ENCODE data around the gene GPR146. TPM values are rescaled to one million over a fixed set of nuclear protein-coding genes. Genes with fewer than 3 reads are reported as not detected.

The GPR146 gene
- total RNA-seq, 1 donor from 2014 or later: 5.2 TPM

DNA sequence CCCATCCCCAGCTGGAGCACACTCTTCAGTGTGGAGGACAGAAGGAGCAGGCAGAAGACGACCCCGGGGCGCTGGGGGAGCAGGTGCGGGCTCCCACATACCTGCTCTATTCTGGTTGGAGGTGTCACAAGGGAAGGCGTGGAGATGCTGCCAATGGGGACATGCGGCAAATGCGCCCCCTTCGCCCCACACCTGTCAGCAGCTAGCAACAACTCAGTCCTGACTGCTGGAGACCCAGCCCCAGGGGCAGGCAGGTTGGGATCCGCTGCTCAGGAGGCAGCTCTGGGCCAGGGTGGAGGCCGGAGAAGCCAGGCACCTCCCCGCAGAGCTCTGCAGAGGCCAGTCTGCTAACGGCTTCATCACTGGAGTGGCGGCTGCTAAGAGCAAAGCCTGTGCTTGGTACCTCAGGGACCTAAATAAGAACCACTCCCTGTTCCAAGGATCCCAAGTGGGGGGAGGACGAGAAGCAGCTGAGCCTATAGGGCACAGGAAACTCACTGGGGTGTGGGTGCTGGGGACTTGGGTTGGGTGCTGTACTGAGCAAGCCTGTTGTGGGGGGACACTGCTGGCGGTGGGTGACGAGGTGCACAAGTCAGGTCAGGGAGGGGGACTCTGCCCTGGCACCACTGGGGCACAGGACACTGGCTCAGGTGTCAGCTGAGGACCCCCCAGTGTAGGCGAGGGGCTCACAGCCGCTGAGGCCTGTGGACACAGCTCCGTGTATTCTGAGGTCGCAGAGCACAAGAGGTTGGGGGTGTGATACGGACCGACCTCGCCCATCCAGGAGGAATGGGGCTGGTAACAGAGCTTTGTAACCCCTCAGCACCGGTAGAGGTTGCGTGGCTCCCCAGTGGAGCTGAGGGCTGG, 19.2 kb upstream of the GPR146 start:
- no peaks in the 10 kb centered on the region for H3K27me3 ChIP-seq (ENCODE audit: control insufficient read depth in 3 of 3, insufficient read depth in 3 of 3, low read length in 3 of 3)
- H3K36me3 ChIP-seq (ENCODE audit: control insufficient read depth in 3 of 3, insufficient read depth in 3 of 3, low read length in 3 of 3): peaks cover 3 to 10% (median 7%) of the 10 kb centered on the region in 3 donors
- H3K4me1 ChIP-seq (ENCODE audit: control insufficient read depth in 3 of 3, insufficient read depth in 3 of 3, low read length in 3 of 3): peaks cover 31 to 58% (median 49%) of the 10 kb centered on the region in 3 donors
- H3K9me3 ChIP-seq (ENCODE audit: control insufficient read depth in 3 of 3, low read length in 3 of 3): no peaks in the 10 kb centered on the region
- no peak overlapping the region for H3K27ac ChIP-seq (ENCODE audit: low read depth, low read length)
- H3K9ac ChIP-seq (ENCODE audit: low read depth in 1 of 3, low read length in 3 of 3): peak overlapping the region in 1 of 3 donors; percentile 33
- no peak overlapping the region for H3K4me3 ChIP-seq (ENCODE audit: low read length in 3 of 3)

DNA sequence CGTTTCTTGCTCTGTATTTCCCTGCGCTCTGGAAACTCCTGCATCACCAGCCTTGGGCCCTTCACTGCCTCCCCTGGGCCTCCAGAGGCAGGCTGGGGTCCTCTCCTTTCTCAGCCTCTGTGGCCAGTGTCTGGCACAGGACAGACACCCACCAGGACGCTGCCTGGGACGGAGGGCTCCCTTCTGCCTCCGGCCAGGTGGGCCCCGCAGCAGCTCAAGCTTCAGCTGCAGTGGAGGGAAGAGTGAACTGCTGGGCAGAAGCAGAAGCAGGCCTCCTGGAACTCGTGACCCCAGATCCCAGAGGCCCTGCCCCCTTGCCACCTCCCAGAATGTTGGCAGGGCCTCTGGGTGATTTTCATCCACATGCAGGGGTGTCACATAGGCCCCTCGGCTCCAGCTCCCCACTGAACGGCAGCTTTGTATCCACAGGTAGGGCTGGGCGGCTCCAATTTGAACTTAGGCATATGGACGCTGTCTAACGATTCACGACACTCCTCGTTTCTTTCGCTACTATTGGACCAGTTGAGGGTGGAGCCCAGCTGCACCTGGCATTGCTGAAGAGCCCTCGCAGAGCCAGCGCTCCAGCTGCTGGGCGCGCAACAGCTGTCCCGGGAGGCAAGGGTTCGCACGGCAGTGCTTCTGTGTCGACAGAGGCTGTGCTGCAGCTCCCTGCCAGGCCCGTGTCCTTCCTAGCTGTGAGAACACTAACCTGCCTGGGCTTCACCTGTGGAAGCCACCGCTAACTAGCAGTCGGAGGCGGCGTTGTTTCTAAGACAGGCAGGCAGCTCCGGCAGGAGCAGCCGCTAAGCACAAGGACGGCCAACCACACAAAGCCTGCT, 18.4 kb upstream of the GPR146 start:
- Histone ChIP-seq H3K9ac (ENCODE audit: low read depth in 1 of 3, low read length in 3 of 3) (no peak overlapping the region), H3K4me1 (ENCODE audit: control insufficient read depth in 3 of 3, insufficient read depth in 3 of 3, low read length in 3 of 3) (peaks cover 31 to 57% (median 47%) of the 10 kb centered on the region in 3 donors), H3K27ac (ENCODE audit: low read depth, low read length) (no peak overlapping the region), H3K4me3 (ENCODE audit: low read length in 3 of 3) (no peak overlapping the region), H3K27me3 (ENCODE audit: control insufficient read depth in 3 of 3, insufficient read depth in 3 of 3, low read length in 3 of 3) (no peaks in the 10 kb centered on the region), H3K9me3 (ENCODE audit: control insufficient read depth in 3 of 3, low read length in 3 of 3) (no peaks in the 10 kb centered on the region), H3K36me3 (ENCODE audit: control insufficient read depth in 3 of 3, insufficient read depth in 3 of 3, low read length in 3 of 3) (peaks cover 3 to 10% (median 7%) of the 10 kb centered on the region in 3 donors)

DNA sequence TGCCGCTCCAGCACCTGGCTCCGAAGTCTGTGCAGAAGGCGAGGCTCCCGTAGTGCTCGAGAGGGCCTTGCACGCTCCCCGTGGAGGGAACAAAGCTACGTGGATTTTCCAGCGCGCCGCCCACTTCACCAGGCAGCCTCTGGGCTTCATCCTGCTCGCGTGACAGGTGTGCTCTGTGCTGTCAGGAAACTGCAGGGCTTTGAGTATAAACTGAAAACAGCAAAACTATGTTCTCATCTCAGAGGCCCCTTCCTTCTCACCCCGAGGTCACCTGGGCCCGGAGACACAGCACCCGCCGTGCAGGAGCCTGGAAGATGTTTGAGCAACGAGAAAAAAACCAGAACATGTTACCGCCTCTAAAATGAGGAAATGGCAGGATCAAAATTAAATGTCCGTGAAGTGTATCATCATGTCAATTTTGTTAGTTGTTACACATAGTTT, 17.6 kb upstream of the GPR146 start:
- H3K4me3 ChIP-seq (ENCODE audit: low read length in 3 of 3): peak overlapping the region in 1 of 3 donors; percentile 70
- H3K9ac ChIP-seq (ENCODE audit: low read depth in 1 of 3, low read length in 3 of 3): peak overlapping the region in 1 of 3 donors; percentile 84
- no peaks in the 10 kb centered on the region for H3K27me3 ChIP-seq (ENCODE audit: control insufficient read depth in 3 of 3, insufficient read depth in 3 of 3, low read length in 3 of 3)
- peaks cover 28 to 51% (median 40%) of the 10 kb centered on the region in 3 donors for H3K4me1 ChIP-seq (ENCODE audit: control insufficient read depth in 3 of 3, insufficient read depth in 3 of 3, low read length in 3 of 3)
- no peaks in the 10 kb centered on the region for H3K9me3 ChIP-seq (ENCODE audit: control insufficient read depth in 3 of 3, low read length in 3 of 3)
- H3K27ac ChIP-seq (ENCODE audit: low read depth, low read length): no peak overlapping the region
- peaks cover 3 to 10% (median 7%) of the 10 kb centered on the region in 3 donors for H3K36me3 ChIP-seq (ENCODE audit: control insufficient read depth in 3 of 3, insufficient read depth in 3 of 3, low read length in 3 of 3)

DNA sequence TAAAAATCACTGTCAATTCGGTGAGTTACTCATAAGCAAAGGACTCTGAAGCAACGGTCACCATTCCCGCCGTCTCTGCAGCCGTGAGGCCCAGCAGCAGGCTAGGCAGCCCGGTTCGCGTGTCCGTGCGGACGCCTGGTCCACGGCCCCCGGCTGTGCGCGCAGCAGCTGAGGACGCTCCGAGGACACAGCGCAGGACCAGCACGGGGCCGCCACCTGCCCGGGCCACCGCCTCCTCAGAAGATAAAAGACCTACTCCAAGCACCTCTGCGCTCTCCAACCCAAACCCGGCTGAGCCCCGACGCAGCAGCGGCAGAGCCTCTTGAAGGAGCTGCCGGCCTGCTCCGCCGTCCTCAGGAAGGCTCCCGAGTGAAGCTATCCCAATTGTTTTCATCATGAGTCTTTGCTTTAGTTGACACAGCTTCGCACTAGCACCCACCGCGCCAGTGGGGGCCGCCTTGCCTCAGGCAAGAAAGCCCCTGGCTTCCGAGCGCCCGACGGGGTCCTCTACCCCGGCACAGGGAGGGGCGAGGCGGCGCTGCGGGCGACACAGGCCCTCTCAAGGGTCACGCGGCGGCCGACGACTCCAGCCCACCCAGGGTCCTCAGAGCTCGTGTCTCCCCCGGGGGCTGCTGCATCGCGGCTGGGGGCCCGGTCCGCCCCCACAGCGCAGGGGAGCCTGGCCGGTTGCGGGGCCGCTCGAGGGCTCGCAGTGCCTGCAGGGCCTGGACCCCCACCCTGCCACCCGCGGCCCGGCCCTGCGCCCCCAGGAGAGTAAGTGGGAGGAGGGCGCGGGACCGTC, 16.9 kb upstream of the GPR146 start:
- H3K27ac ChIP-seq (ENCODE audit: low read depth, low read length): peak overlapping the region; percentile 89
- H3K27me3 ChIP-seq (ENCODE audit: control insufficient read depth in 3 of 3, insufficient read depth in 3 of 3, low read length in 3 of 3): no peaks in the 10 kb centered on the region
- H3K4me1 ChIP-seq (ENCODE audit: control insufficient read depth in 3 of 3, insufficient read depth in 3 of 3, low read length in 3 of 3): peaks cover 28 to 48% (median 39%) of the 10 kb centered on the region in 3 donors
- H3K9me3 ChIP-seq (ENCODE audit: control insufficient read depth in 3 of 3, low read length in 3 of 3): no peaks in the 10 kb centered on the region
- peak overlapping the region; percentile 65 to 84 (median 72) for H3K9ac ChIP-seq (ENCODE audit: low read depth in 1 of 3, low read length in 3 of 3)
- H3K4me3 ChIP-seq (ENCODE audit: low read length in 3 of 3): peak overlapping the region; percentile 59 to 73 (median 70)
- peaks cover 3 to 10% (median 7%) of the 10 kb centered on the region in 3 donors for H3K36me3 ChIP-seq (ENCODE audit: control insufficient read depth in 3 of 3, insufficient read depth in 3 of 3, low read length in 3 of 3)

DNA sequence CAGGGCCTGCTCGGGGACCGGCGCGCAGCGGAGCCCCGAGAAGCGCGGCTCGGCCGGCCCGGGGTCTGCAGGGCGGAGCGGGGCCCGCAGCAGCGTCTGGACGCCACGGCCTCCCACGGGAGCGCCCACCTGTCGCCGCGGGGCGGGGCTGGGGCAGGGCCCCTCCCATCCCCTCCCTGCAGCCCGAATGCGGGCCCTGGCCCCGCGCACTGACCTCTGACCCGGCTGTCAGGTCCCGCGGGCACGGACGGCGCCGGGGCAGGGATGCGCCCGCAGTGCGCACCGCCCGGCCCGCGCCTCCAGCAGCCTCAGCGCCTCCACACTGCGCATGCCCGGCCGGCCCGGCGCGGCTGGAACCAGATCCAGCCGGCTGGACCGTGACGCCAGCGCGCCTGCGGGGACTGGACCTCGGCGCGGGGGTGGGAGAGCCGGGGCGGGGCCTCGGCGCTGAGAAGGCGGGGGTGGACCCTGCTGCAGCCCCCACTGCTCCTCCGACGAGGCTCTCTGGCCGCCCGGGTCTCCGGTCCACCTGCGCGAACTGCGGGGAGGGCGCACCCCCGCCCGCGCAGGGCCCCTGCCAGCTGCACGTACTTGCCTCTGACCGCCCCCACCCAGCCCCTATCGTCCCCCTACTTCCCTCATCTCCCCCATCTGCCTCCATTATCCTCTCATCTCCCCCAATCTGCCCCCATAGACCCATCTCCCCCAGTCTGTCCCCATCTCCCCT, 16.1 kb upstream of the GPR146 start:
- H3K36me3 ChIP-seq (ENCODE audit: control insufficient read depth in 3 of 3, insufficient read depth in 3 of 3, low read length in 3 of 3): peaks cover 3 to 10% (median 7%) of the 10 kb centered on the region in 3 donors
- H3K9ac ChIP-seq (ENCODE audit: low read depth in 1 of 3, low read length in 3 of 3): peak overlapping the region; percentile 65 to 84 (median 72)
- H3K4me1 ChIP-seq (ENCODE audit: control insufficient read depth in 3 of 3, insufficient read depth in 3 of 3, low read length in 3 of 3): peaks cover 28 to 48% (median 39%) of the 10 kb centered on the region in 3 donors
- no peaks in the 10 kb centered on the region for H3K9me3 ChIP-seq (ENCODE audit: control insufficient read depth in 3 of 3, low read length in 3 of 3)
- H3K27me3 ChIP-seq (ENCODE audit: control insufficient read depth in 3 of 3, insufficient read depth in 3 of 3, low read length in 3 of 3): no peaks in the 10 kb centered on the region
- peak overlapping the region; percentile 89 for H3K27ac ChIP-seq (ENCODE audit: low read depth, low read length)
- H3K4me3 ChIP-seq (ENCODE audit: low read length in 3 of 3): peak overlapping the region; percentile 64 to 73 (median 70)

DNA sequence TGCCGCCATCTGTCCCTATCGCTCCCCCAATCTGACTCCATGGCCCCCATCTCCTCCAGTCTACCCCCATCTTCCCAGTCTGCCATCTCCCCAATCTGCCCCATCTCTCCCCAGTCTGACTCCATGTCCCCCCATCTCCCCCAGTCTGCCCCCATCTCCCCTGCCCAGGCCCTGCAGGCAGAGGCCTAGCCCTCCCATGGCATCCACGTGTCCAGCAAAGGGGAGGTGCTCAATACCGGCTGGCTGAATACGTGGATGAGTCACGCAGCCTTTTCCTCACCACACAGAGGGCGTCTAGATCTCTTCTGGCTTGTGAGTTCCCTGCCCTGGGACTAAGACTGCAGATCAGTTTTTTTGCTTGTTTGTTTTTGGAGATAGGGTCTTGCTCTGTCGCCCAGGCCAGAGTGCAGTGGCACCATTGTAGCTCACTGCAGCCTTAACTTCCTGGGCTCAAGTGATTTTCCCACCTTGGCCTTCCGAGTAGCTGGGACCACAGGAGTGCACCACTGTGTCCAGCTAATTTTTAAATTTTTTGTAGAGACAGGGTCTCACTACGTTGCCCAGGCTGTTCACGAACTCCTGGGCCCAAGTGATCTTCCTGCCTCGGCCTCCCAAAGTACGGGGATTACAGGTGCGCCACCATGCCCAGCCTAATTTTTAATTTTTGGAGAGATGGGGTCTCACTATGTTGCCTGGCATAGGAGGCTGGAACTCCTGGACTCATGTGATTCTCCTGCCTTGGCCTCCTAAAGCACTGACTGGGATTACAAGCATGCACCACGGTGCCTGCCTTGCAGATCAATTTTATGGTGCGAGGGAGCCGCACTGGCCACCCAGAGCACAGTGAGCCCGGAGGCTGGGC, 15.3 kb upstream of the GPR146 start:
- H3K27ac ChIP-seq (ENCODE audit: low read depth, low read length): peak overlapping the region; percentile 89
- H3K9me3 ChIP-seq (ENCODE audit: control insufficient read depth in 3 of 3, low read length in 3 of 3): no peaks in the 10 kb centered on the region
- H3K9ac ChIP-seq (ENCODE audit: low read depth in 1 of 3, low read length in 3 of 3): peak overlapping the region; percentile 34 to 84 (median 57)
- peaks cover 3 to 10% (median 7%) of the 10 kb centered on the region in 3 donors for H3K36me3 ChIP-seq (ENCODE audit: control insufficient read depth in 3 of 3, insufficient read depth in 3 of 3, low read length in 3 of 3)
- H3K4me1 ChIP-seq (ENCODE audit: control insufficient read depth in 3 of 3, insufficient read depth in 3 of 3, low read length in 3 of 3): peaks cover 26 to 42% (median 38%) of the 10 kb centered on the region in 3 donors
- no peaks in the 10 kb centered on the region for H3K27me3 ChIP-seq (ENCODE audit: control insufficient read depth in 3 of 3, insufficient read depth in 3 of 3, low read length in 3 of 3)
- peak overlapping the region; percentile 64 to 70 (median 68) for H3K4me3 ChIP-seq (ENCODE audit: low read length in 3 of 3)

DNA sequence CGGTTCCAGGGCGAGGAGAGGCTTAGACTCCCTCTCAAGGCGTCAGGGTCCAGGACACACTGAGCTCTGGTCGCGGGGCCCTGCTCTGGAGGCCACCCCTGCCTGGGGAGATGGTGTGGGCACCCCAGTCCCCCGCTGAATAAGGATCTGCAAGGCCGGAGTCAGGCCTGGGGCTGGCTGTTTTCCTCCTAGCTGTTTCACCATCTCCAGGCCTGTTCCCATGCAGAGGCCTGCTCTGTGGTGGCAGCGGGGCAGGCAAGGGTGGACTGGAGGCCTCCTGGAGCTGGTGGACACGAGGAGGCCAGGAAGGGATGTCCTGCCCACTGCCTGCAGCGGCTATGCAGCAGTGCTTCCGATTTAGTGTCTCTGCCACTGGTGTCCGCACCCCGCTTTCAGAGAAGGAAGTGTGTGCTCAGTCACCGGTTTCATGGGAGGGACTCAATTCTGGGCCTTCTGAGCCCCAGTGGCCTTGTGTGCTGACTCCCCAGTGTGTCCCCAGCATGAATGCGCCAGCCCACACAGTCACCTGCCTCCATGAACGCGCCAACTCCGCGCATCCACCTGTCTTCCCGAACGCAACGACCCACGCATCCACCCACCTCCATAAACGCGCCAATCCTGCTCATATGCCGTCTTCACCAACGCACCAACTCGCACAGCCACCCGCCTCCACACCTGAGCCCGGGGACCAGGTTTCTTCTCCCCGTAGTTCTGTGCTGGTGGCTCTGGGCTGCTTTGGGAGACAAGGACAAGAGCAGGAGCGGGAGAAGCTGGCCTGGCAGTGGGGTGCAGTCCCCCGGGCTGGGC, 14.5 kb upstream of the GPR146 start:
- peaks cover 18 to 34% (median 29%) of the 10 kb centered on the region in 3 donors for H3K4me1 ChIP-seq (ENCODE audit: control insufficient read depth in 3 of 3, insufficient read depth in 3 of 3, low read length in 3 of 3)
- H3K4me3 ChIP-seq (ENCODE audit: low read length in 3 of 3): peak overlapping the region in 1 of 3 donors; percentile 68
- H3K9me3 ChIP-seq (ENCODE audit: control insufficient read depth in 3 of 3, low read length in 3 of 3): no peaks in the 10 kb centered on the region
- H3K27ac ChIP-seq (ENCODE audit: low read depth, low read length): peak overlapping the region; percentile 89
- peak overlapping the region in 2 of 3 donors; percentile 34 to 84 for H3K9ac ChIP-seq (ENCODE audit: low read depth in 1 of 3, low read length in 3 of 3)
- H3K27me3 ChIP-seq (ENCODE audit: control insufficient read depth in 3 of 3, insufficient read depth in 3 of 3, low read length in 3 of 3): no peaks in the 10 kb centered on the region
- peaks cover 3 to 10% (median 7%) of the 10 kb centered on the region in 3 donors for H3K36me3 ChIP-seq (ENCODE audit: control insufficient read depth in 3 of 3, insufficient read depth in 3 of 3, low read length in 3 of 3)

Measured in skeletal muscle tissue (tissue), 4 donors.